Upper lobe of left lung (tissue), 4 donors: Measurements from ENCODE around the gene PDE11A.

Experiments
- CTCF ChIP-seq, 6 experiments: fragments of 450-650 bp in 4 of 6; fragments of 200-600 bp in 2 of 6; sonication (generic) in 2 of 6; IDR thresholded peaks; one replicate each; pipeline ENCODE4 v1.5.1; 2016 to 2019; ENCODE audit warnings: antibody characterized with exemption in 6 of 6
- POLR2AphosphoS5 ChIP-seq, 2 donors: sonication (generic); formaldehyde crosslinking; IDR thresholded peaks; one replicate each; pipeline ENCODE4 v1.5.1; 2017; ENCODE audit warnings: antibody characterized with exemption in 2 of 2

GRCh38 chr2:177606636-177607035, 465.9 kb downstream of the PDE11A start:
- TF ChIP-seq POLR2AphosphoS5 (IDR thresholded peaks at IDR 0.05) = no peak
- no peak for TF ChIP-seq CTCF (IDR thresholded peaks at IDR 0.05)
